HEK293T (cell line): ENCODE data around the gene KDM2B.

Experiments
- CTCF ChIA-PET: fragments of 350-600 bp; formaldehyde crosslinking; extraction: SDS; loops from one replicate; lab custom pipeline; 2021; ENCODE audit warnings: antibody characterized with exemption, inconsistent platforms; lab: Yijun Ruan, JAX
- POLR2A ChIA-PET: fragments of 350-600 bp; formaldehyde crosslinking; extraction: SDS; loops from one replicate; lab custom pipeline; 2020; ENCODE audit warnings: antibody characterized with exemption, inconsistent platforms; lab: Yijun Ruan, JAX
- DNase-seq: peaks from one replicate; pipeline ENCODE4 v3.0.0; 2012; ENCODE audit warnings: mixed read lengths; ENCODE audit errors: extremely low spot score
- ARNT ChIP-seq: fragments of 450-650 bp; IDR thresholded peaks from 2 replicates; pipeline ENCODE4 v1.6.1; 2017; ENCODE audit warnings: mild to moderate bottlenecking
- BHLHE40 ChIP-seq: fragments of 450-650 bp; IDR thresholded peaks from 2 replicates; pipeline ENCODE4 v1.6.1; 2016; ENCODE audit warnings: mild to moderate bottlenecking, moderate library complexity, borderline replicate concordance
- CTBP1 ChIP-seq: fragments of 450-650 bp; IDR thresholded peaks from 2 replicates; pipeline ENCODE4 v1.6.1; 2016; ENCODE audit warnings: borderline replicate concordance
- ELF4 ChIP-seq: fragments of 450-650 bp; IDR thresholded peaks from 2 replicates; pipeline ENCODE4 v1.6.1; 2017; ENCODE audit warnings: antibody characterized with exemption
- FOXA1 ChIP-seq: fragments of 450-650 bp; IDR thresholded peaks from 2 replicates; pipeline ENCODE4 v1.6.1; 2016; ENCODE audit warnings: mild to moderate bottlenecking
- FOXK2 ChIP-seq: fragments of 450-650 bp; IDR thresholded peaks from 2 replicates; pipeline ENCODE4 v1.6.1; 2016; ENCODE audit warnings: mild to moderate bottlenecking
- FOXM1 ChIP-seq: fragments of 450-650 bp; IDR thresholded peaks from 2 replicates; pipeline ENCODE4 v1.6.1; 2017; ENCODE audit warnings: mild to moderate bottlenecking, borderline replicate concordance
- HDGF ChIP-seq: fragments of 450-650 bp; IDR thresholded peaks from 2 replicates; pipeline ENCODE4 v1.6.1; 2017; ENCODE audit warnings: antibody characterized with exemption, borderline replicate concordance
- L3MBTL2 ChIP-seq: fragments of 450-650 bp; conservative IDR thresholded peaks from 2 replicates; pipeline ENCODE4 v1.6.1; 2016; ENCODE audit warnings: mild to moderate bottlenecking
- LEF1 ChIP-seq: fragments of 450-650 bp; IDR thresholded peaks from 2 replicates; pipeline ENCODE4 v1.6.1; 2017; ENCODE audit warnings: mild to moderate bottlenecking, borderline replicate concordance
- NFRKB ChIP-seq: fragments of 450-650 bp; IDR thresholded peaks from 2 replicates; pipeline ENCODE4 v1.6.1; 2016; ENCODE audit warnings: mild to moderate bottlenecking, moderate library complexity
- SP1 ChIP-seq: fragments of 450-650 bp; IDR thresholded peaks from 2 replicates; pipeline ENCODE4 v1.6.1; 2017
- SUZ12 ChIP-seq: fragments of 450-650 bp; IDR thresholded peaks from 2 replicates; pipeline ENCODE4 v1.6.1; 2016; ENCODE audit warnings: mild to moderate bottlenecking
- TARDBP ChIP-seq: fragments of 450-650 bp; IDR thresholded peaks from 2 replicates; pipeline ENCODE4 v1.6.1; 2016
- ZNF384 ChIP-seq: fragments of 450-650 bp; IDR thresholded peaks from 2 replicates; pipeline ENCODE4 v1.6.1; 2016
- TF ChIP-seq, protein P1 (sequence below): fragments of 450-650 bp; IDR thresholded peaks from 2 replicates; pipeline ENCODE4 v1.6.1; 2016

KDM2B gene

DNA sequence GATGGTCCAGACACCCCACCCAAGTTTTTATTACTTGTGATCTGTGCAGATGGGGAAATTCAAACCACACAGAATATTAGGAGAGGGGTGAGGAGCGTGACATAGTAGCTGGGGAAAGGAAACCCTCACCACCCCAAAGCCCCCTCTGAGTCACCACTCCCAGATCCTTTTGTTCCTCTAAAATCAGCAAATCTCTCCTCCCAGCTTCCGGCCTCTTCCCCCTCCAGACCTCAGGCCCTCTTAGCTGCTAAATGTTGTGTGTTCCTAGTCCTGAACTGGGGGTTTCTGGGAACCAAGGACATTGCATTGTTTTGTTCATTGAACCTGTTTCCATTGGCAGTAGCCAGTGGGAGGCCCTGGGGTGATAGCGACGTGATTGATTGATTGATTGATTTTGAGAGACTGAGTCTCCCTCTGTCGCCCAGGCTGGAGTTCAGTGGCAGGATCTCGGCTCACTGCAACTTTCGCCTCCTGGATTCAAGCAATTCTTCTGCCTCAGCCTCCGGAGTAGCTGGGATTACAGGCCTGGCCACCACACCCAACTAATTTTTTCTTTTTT lies 39.6 kb upstream of the KDM2B start:
- ChIA-PET POLR2A (no interaction called here), CTCF (interaction anchor here (1.6 kb wide), 1 partner anchor 68 kb away, joined by 5 read pairs; no protein-coding TSS in a partner anchor)
- DNase-seq, result no peak

GRCh38 chr12:121618659-121619233 lies 37.9 kb upstream of the KDM2B start:
- POLR2A ChIA-PET, result no interaction called here
- CTCF ChIA-PET, result no interaction called here

More for the DNA sequence above, 39.6 kb upstream of the KDM2B start:
- no peak for TF ChIP-seq ZNF384
- TF ChIP-seq, protein P1, sequence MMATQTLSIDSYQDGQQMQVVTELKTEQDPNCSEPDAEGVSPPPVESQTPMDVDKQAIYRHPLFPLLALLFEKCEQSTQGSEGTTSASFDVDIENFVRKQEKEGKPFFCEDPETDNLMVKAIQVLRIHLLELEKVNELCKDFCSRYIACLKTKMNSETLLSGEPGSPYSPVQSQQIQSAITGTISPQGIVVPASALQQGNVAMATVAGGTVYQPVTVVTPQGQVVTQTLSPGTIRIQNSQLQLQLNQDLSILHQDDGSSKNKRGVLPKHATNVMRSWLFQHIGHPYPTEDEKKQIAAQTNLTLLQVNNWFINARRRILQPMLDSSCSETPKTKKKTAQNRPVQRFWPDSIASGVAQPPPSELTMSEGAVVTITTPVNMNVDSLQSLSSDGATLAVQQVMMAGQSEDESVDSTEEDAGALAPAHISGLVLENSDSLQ, result no peak
- TF ChIP-seq BHLHE40, result no peak
- TF ChIP-seq CTBP1, result no peak
- no peak for TF ChIP-seq LEF1

GRCh38 chr12:121614872-121615467 lies 34.1 kb upstream of the KDM2B start:
- no peak for DNase-seq
- POLR2A ChIA-PET, result no interaction called here
- no peak for TF ChIP-seq FOXM1
- TF ChIP-seq FOXK2, result no peak
- TF ChIP-seq TARDBP, result no peak
- TF ChIP-seq SUZ12, result no peak
- TF ChIP-seq HDGF, result no peak
- peak; percentile 73 for TF ChIP-seq ZNF384
- no peak for TF ChIP-seq BHLHE40
- TF ChIP-seq FOXA1, result no peak
- CTCF ChIA-PET, result no interaction called here

More at GRCh38 chr12:121618659-121619233, 37.9 kb upstream of the KDM2B start:
- no peak for TF ChIP-seq LEF1
- TF ChIP-seq, protein P1, result no peak
- no peak for TF ChIP-seq HDGF
- no peak for TF ChIP-seq FOXA1
- no peak for TF ChIP-seq SP1
- TF ChIP-seq FOXM1, result no peak
- no peak for TF ChIP-seq SUZ12
- TF ChIP-seq BHLHE40, result no peak
- TF ChIP-seq ELF4, result no peak
- no peak for DNase-seq

- no peak for TF ChIP-seq FOXM1
- no peak for TF ChIP-seq HDGF
- no peak for TF ChIP-seq NFRKB
- no peak for TF ChIP-seq LEF1
- no peak for TF ChIP-seq FOXA1
- TF ChIP-seq ZNF384, result no peak
- TF ChIP-seq FOXK2, result no peak
- no peak for TF ChIP-seq CTBP1
- TF ChIP-seq TARDBP, result no peak
- no peak for TF ChIP-seq BHLHE40
- no peak for TF ChIP-seq ELF4
- no peak for TF ChIP-seq ARNT
- TF ChIP-seq SUZ12, result no peak
- TF ChIP-seq, protein P1, result no peak
- no peak for TF ChIP-seq SP1
- TF ChIP-seq L3MBTL2, result no peak
- ChIA-PET CTCF (no interaction called here), POLR2A (no interaction called here)
- DNase-seq, result no peak
Observed at GRCh38 chr12:121613462-121613861, 32.6 kb upstream of the KDM2B start.

GRCh38 chr12:121611306-121611705 lies 30.5 kb upstream of the KDM2B start:
- peak; percentile 64 for DNase-seq
- CTCF ChIA-PET, result no interaction called here

DNA sequence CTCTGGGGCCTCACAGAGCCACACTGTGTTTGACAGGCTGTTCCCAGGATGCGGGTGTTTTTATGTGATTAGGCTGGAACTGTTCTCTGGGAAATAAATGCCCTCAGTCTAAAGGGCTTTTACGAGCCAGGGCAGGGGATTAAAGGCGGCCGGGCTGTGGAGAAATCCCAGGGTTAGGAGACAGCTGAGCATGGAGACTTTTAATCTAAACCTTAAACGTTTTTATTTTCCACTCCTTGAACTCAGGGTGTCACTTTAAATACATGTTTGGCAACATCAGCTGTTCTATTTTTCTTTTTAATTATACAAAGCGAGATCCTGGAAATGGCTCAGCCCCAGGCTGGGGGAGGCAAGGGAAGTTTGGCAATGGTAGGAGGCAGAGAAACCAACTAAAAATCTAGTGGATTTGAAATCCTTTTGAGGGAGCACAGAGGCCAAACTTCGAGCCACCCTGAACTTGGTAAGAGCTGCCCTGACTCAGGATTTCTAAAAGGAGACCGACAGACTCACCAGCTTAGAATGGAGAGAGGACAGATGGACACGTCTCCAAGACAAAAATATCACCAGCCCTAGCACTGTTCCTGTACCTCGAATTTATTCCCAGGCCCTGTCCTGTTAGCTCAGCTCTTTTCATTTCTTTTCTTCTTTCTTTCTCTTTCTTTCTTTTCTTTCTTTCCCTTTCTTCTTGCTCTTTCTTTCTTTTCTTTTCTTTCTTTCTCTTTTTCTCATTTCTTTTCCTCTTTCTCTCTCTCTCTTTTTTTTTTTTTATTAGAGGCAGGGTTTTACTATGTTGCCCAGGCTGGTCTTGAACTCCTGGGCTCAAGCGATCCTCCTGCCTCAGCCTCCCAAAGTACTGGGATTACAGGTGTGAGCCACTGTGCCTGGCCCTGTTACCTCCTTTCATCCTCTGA lies 29.7 kb upstream of the KDM2B start:
- ChIA-PET POLR2A (no interaction called here), CTCF (interaction anchor here (0.7 kb wide), 1 partner anchor 58 kb away, joined by 3 read pairs; no protein-coding TSS in a partner anchor)
- peak; percentile 19 for DNase-seq
- TF ChIP-seq BHLHE40, result no peak
- no peak for TF ChIP-seq SP1
- no peak for TF ChIP-seq FOXM1
- no peak for TF ChIP-seq HDGF
- no peak for TF ChIP-seq L3MBTL2
- TF ChIP-seq CTBP1, result no peak

More at GRCh38 chr12:121611306-121611705, 30.5 kb upstream of the KDM2B start:
- TF ChIP-seq FOXM1 (no peak), ELF4 (no peak), LEF1 (no peak)
- POLR2A ChIA-PET, result no interaction called here
